ENCODE measurements around the gene SLC15A5. TPM values are rescaled to one million over a fixed set of nuclear protein-coding genes. Genes with fewer than 3 reads are reported as not detected.

SLC15A5 gene
- polyA plus RNA-seq, 4 donors: not detected

DNA sequence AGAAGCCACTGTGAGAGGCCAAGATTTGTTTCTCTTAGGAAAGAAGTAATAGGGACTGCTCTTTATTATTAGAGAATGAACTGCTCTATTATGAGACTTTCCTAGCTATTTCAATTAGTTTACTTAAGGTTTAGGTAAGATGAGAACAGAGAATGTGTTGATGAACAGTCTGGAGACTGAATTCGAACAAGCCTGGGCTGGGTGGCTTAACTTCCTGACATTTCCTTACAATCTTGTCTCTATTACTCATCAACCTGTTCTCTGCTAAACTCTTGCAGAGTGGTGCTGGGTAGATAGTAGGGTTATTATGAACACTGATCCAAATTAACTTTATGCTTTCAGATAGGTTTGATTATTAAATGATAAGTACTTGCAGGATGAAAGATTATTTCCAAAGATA lies 31.2 kb downstream of the SLC15A5 start:
- H3K36me3 ChIP-seq (ENCODE audit: control insufficient read depth in 3 of 3, insufficient read depth in 2 of 3, low read depth in 1 of 3, low read length in 3 of 3): no peaks in the 10 kb centered on the region
- no peak for DNase-seq
- H3K27me3 ChIP-seq (ENCODE audit: control insufficient read depth in 3 of 3, insufficient read depth in 3 of 3, low read length in 3 of 3): no peaks in the 10 kb centered on the region
- H3K4me3 ChIP-seq (ENCODE audit: low read depth in 1 of 3, low read length in 3 of 3): no peak overlapping the region
- H3K27ac ChIP-seq (ENCODE audit: low read depth in 1 of 3, low read length in 2 of 3): no peak overlapping the region
- no peaks in the 10 kb centered on the region for H3K9me3 ChIP-seq (ENCODE audit: control insufficient read depth in 2 of 2, insufficient read depth in 1 of 2, low read depth in 1 of 2, low read length in 1 of 2)
- H3K4me1 ChIP-seq (ENCODE audit: control insufficient read depth in 3 of 3, insufficient read depth in 2 of 3, low read depth in 1 of 3, low read length in 2 of 3): peaks cover 0 to 9% (median 0%) of the 10 kb centered on the region in 3 donors
- WGBS, 3 donors: 39 to 67% (median 45%) methylated on average over 1 of the region's 1 CpG
- no peak for FAIRE-seq

DNA sequence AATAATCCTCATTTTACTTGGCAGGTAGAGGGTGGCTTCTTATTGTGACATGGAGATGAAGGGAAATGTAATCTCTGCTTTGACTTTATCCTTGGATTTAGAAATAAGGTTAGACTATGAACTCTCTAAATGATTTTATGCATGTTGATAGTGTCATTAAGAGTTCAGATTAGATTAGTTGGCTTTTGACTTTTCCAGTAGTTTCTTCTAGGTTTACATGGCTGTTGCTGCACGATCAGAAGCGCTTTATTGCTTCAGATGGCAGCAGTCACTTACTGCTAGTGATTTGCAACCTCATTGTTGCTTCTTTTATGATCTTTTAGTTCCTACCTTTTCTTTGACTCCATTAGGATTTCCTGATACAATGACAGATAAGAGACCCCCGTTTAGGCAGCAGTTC lies 32.3 kb downstream of the SLC15A5 start:
- Histone ChIP-seq H3K27ac (ENCODE audit: low read depth in 1 of 3, low read length in 2 of 3) (peak overlapping the region in 1 of 3 donors; percentile 77), H3K27me3 (ENCODE audit: control insufficient read depth in 3 of 3, insufficient read depth in 3 of 3, low read length in 3 of 3) (no peaks in the 10 kb centered on the region), H3K4me3 (ENCODE audit: low read depth in 1 of 3, low read length in 3 of 3) (no peak overlapping the region), H3K4me1 (ENCODE audit: control insufficient read depth in 3 of 3, insufficient read depth in 2 of 3, low read depth in 1 of 3, low read length in 2 of 3) (peaks cover 0 to 9% (median 0%) of the 10 kb centered on the region in 3 donors), H3K9me3 (ENCODE audit: control insufficient read depth in 2 of 2, insufficient read depth in 1 of 2, low read depth in 1 of 2, low read length in 1 of 2) (no peaks in the 10 kb centered on the region), H3K36me3 (ENCODE audit: control insufficient read depth in 3 of 3, insufficient read depth in 2 of 3, low read depth in 1 of 3, low read length in 3 of 3) (no peaks in the 10 kb centered on the region)
- no peak for FAIRE-seq
- DNase-seq: peak; percentile 72 to 86
- 12 to 42% (median 21%) methylated on average over 3 of the region's 3 CpGs for WGBS, 3 donors

DNA sequence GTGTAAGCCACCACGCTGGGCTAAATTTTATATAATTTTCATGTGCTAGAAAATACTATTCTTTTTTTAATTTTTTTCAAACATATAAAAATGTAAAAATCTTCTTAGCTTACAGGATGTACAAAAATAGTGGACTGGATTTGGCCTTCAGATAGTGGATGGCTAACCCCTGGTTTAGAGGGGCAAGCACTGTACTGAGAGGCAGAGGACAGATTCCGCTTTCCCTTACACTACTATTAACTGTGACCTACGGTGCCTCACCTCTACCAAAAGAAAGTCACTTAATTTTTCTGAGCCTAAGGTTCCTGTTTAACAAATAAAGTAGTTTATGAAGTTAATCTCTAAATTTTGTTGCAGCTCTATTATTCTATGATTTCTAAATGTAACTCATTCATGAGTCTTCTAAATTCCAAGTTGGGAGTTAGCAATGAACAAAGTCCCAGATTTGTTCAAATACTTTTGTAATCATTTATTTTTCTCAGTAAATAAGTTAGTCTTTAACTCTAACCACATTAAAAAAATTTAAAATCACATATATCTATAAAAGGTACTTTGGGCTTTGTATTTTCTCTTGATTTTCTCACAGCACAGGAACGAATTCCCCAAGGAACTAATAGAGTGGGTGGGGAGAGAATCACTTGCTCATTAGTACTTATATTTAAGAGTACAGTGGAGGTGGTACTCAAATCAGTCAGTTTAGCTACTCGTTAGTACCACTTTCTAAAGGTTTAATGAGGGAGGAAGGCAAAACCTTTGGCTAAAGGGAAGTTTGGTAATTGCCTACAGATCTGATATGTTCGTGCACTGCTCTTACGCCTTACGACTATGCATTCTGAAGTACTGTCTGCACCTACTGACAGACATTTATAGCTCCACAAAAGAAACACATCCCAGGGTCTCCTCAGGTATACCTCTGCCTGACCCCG lies 33.7 kb downstream of the SLC15A5 start:
- H3K27ac ChIP-seq (ENCODE audit: low read depth in 1 of 3, low read length in 2 of 3): no peak overlapping the region
- FAIRE-seq (no peak), DNase-seq (no peak)
- peaks cover 0 to 9% (median 0%) of the 10 kb centered on the region in 3 donors for H3K4me1 ChIP-seq (ENCODE audit: control insufficient read depth in 3 of 3, insufficient read depth in 2 of 3, low read depth in 1 of 3, low read length in 2 of 3)
- H3K27me3 ChIP-seq (ENCODE audit: control insufficient read depth in 3 of 3, insufficient read depth in 3 of 3, low read length in 3 of 3): no peaks in the 10 kb centered on the region
- H3K4me3 ChIP-seq (ENCODE audit: low read depth in 1 of 3, low read length in 3 of 3): no peak overlapping the region
- no peaks in the 10 kb centered on the region for H3K9me3 ChIP-seq (ENCODE audit: control insufficient read depth in 2 of 2, insufficient read depth in 1 of 2, low read depth in 1 of 2, low read length in 1 of 2)
- 87 to 92% (median 89%) methylated on average over 9 of the region's 9 CpGs for WGBS, 3 donors
- no peaks in the 10 kb centered on the region for H3K36me3 ChIP-seq (ENCODE audit: control insufficient read depth in 3 of 3, insufficient read depth in 2 of 3, low read depth in 1 of 3, low read length in 3 of 3)

DNA sequence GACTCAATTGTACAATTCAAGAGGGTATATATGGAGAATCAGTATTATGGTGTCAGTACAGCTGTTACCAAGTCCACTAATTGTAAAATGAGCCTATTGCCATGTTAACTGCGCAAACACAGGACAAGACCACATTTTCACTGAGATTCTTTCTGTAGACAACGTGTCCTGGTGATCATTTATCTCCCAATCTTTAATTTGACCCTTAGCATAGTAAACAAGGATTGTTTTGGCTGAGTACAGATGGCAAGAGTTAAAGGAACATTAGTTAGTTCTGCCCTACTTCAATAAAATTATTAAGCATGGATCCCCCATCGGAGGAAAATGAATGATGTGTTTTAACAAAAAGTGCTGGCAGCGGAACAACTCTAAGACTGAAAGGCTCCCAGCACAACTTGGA lies 36.1 kb downstream of the SLC15A5 start:
- H3K4me3 ChIP-seq (ENCODE audit: low read depth in 1 of 3, low read length in 3 of 3): no peak overlapping the region
- no peaks in the 10 kb centered on the region for H3K27me3 ChIP-seq (ENCODE audit: control insufficient read depth in 3 of 3, insufficient read depth in 3 of 3, low read length in 3 of 3)
- 74 to 82% (median 81%) methylated on average over 4 of the region's 4 CpGs for WGBS, 3 donors
- no peak for FAIRE-seq
- peaks cover 0 to 9% (median 0%) of the 10 kb centered on the region in 3 donors for H3K4me1 ChIP-seq (ENCODE audit: control insufficient read depth in 3 of 3, insufficient read depth in 2 of 3, low read depth in 1 of 3, low read length in 2 of 3)
- no peak for DNase-seq
- no peaks in the 10 kb centered on the region for H3K9me3 ChIP-seq (ENCODE audit: control insufficient read depth in 2 of 2, insufficient read depth in 1 of 2, low read depth in 1 of 2, low read length in 1 of 2)
- H3K27ac ChIP-seq (ENCODE audit: low read depth in 1 of 3, low read length in 2 of 3): no peak overlapping the region
- H3K36me3 ChIP-seq (ENCODE audit: control insufficient read depth in 3 of 3, insufficient read depth in 2 of 3, low read depth in 1 of 3, low read length in 3 of 3): no peaks in the 10 kb centered on the region

DNA sequence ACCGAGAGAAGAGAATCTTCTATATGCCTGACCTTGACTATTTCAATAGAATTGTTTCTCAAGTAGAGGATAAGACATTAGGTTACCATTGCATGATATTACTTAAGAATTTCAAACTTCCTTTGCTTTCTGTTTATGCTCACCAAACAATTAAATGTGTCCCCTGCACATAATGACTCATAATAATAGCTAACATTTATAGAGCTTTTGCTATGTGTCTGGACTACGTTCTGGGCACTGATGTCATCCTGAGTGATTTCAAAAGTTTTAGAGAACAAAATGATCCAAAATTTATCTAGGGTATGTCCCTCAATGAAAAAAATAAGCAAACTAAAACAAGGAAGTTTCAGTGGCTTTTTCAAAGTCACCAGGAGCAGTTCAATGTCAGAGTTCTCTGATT lies 38.8 kb downstream of the SLC15A5 start:
- H3K36me3 ChIP-seq (ENCODE audit: control insufficient read depth in 3 of 3, insufficient read depth in 2 of 3, low read depth in 1 of 3, low read length in 3 of 3): no peaks in the 10 kb centered on the region
- WGBS, 3 donors: 49 to 53% (median 52%) methylated on average over 2 of the region's 2 CpGs
- H3K4me1 ChIP-seq (ENCODE audit: control insufficient read depth in 3 of 3, insufficient read depth in 2 of 3, low read depth in 1 of 3, low read length in 2 of 3): no peaks in the 10 kb centered on the region
- no peak overlapping the region for H3K27ac ChIP-seq (ENCODE audit: low read depth in 1 of 3, low read length in 2 of 3)
- no peak overlapping the region for H3K4me3 ChIP-seq (ENCODE audit: low read depth in 1 of 3, low read length in 3 of 3)
- H3K27me3 ChIP-seq (ENCODE audit: control insufficient read depth in 3 of 3, insufficient read depth in 3 of 3, low read length in 3 of 3): no peaks in the 10 kb centered on the region
- DNase-seq (no peak), FAIRE-seq (no peak)
- no peaks in the 10 kb centered on the region for H3K9me3 ChIP-seq (ENCODE audit: control insufficient read depth in 2 of 2, insufficient read depth in 1 of 2, low read depth in 1 of 2, low read length in 1 of 2)

DNA sequence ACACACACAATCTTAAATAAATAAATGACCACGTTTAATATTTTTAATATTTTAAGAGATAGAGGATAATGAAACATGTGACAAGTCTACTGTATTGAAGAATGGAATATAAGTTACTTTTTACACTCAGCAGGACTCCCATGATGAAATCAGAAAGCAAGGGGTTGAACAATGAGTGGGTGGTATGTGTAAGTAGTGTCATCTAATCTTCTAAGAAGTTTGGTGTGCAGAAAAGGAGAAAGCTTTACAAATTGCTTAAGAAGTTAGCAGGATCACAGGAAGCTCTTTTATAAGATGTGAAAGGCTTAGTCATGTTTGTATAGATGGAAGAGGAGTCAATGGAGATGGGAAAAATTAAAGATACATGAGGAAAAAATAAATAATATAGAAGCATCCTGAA lies 47.8 kb downstream of the SLC15A5 start:
- 24 to 63% (median 29%) methylated on average over 1 of the region's 1 CpG for WGBS, 3 donors
- Histone ChIP-seq H3K27me3 (ENCODE audit: control insufficient read depth in 3 of 3, insufficient read depth in 3 of 3, low read length in 3 of 3) (no peaks in the 10 kb centered on the region), H3K4me1 (ENCODE audit: control insufficient read depth in 3 of 3, insufficient read depth in 2 of 3, low read depth in 1 of 3, low read length in 2 of 3) (no peaks in the 10 kb centered on the region), H3K36me3 (ENCODE audit: control insufficient read depth in 3 of 3, insufficient read depth in 2 of 3, low read depth in 1 of 3, low read length in 3 of 3) (no peaks in the 10 kb centered on the region), H3K27ac (ENCODE audit: low read depth in 1 of 3, low read length in 2 of 3) (no peak overlapping the region), H3K4me3 (ENCODE audit: low read depth in 1 of 3, low read length in 3 of 3) (no peak overlapping the region), H3K9me3 (ENCODE audit: control insufficient read depth in 2 of 2, insufficient read depth in 1 of 2, low read depth in 1 of 2, low read length in 1 of 2) (peaks cover 0 to 6% of the 10 kb centered on the region in 2 donors)
- DNase-seq (no peak), FAIRE-seq (no peak)

DNA sequence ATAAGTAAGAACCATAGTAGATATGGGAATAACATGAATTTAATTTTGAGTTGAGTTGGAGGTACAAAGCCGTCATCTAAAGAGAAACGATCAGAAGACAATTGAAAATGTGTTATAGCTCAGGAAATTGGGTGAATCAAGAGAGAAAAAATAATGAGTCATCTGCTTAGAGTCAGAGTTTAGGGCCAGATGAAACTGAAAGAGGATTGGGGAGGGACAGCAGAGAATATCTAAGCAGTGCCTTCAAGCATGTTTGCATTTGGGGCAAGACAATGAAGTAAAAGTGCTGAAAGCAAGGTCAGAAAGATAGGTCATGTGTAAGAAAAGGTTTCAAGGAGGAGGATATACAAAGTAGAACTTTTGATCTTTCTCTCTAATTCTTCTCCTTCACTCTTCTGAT lies 49.4 kb downstream of the SLC15A5 start:
- Histone ChIP-seq H3K9me3 (ENCODE audit: control insufficient read depth in 2 of 2, insufficient read depth in 1 of 2, low read depth in 1 of 2, low read length in 1 of 2) (peaks cover 0 to 4% of the 10 kb centered on the region in 2 donors), H3K4me3 (ENCODE audit: low read depth in 1 of 3, low read length in 3 of 3) (no peak overlapping the region), H3K4me1 (ENCODE audit: control insufficient read depth in 3 of 3, insufficient read depth in 2 of 3, low read depth in 1 of 3, low read length in 2 of 3) (no peaks in the 10 kb centered on the region), H3K27me3 (ENCODE audit: control insufficient read depth in 3 of 3, insufficient read depth in 3 of 3, low read length in 3 of 3) (no peaks in the 10 kb centered on the region), H3K27ac (ENCODE audit: low read depth in 1 of 3, low read length in 2 of 3) (no peak overlapping the region), H3K36me3 (ENCODE audit: control insufficient read depth in 3 of 3, insufficient read depth in 2 of 3, low read depth in 1 of 3, low read length in 3 of 3) (no peaks in the 10 kb centered on the region)
- no peak for FAIRE-seq
- 36 to 48% (median 39%) methylated on average over 2 of the region's 2 CpGs for WGBS, 3 donors
- DNase-seq: peak in 1 of 2 donors; percentile 4

DNA sequence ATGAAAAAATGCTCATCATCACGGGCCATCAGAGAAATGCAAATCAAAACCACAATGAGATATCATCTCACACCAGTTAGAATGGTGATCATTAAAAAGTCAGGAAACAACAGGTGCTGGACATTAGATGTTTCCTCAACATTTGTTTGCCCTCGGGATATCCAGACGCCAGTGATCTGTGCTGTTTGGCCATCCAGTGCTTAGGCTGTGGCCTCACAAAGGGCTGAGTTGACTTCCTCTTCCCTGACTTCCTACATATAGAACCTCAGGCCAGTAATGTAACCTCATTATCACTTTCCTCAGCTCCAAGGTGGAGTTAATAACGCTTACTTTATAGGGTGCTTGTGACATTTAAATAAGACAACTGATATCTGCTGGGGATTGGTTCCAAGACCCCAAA lies 51.8 kb downstream of the SLC15A5 start:
- WGBS, 3 donors: 73 to 74% (median 73%) methylated on average over 4 of the region's 4 CpGs
- Histone ChIP-seq H3K4me3 (ENCODE audit: low read depth in 1 of 3, low read length in 3 of 3) (no peak overlapping the region), H3K9me3 (ENCODE audit: control insufficient read depth in 2 of 2, insufficient read depth in 1 of 2, low read depth in 1 of 2, low read length in 1 of 2) (no peaks in the 10 kb centered on the region), H3K27ac (ENCODE audit: low read depth in 1 of 3, low read length in 2 of 3) (no peak overlapping the region), H3K27me3 (ENCODE audit: control insufficient read depth in 3 of 3, insufficient read depth in 3 of 3, low read length in 3 of 3) (no peaks in the 10 kb centered on the region), H3K36me3 (ENCODE audit: control insufficient read depth in 3 of 3, insufficient read depth in 2 of 3, low read depth in 1 of 3, low read length in 3 of 3) (no peaks in the 10 kb centered on the region), H3K4me1 (ENCODE audit: control insufficient read depth in 3 of 3, insufficient read depth in 2 of 3, low read depth in 1 of 3, low read length in 2 of 3) (no peaks in the 10 kb centered on the region)
- DNase-seq (no peak), FAIRE-seq (no peak)
